ENCODE measurements around the gene CDKN2B.

CDKN2B gene

GRCh38 chr9:22009506-22009867 lies 382 bp upstream of the CDKN2B start:
- Histone ChIP-seq H3K27me3 (ENCODE audit: control insufficient read depth, low read length) (no peaks in the 10 kb centered on the region), H3K4me1 (ENCODE audit: control insufficient read depth, low read length) (no peaks in the 10 kb centered on the region), H3K36me3 (ENCODE audit: control insufficient read depth, low read length) (no peaks in the 10 kb centered on the region), H3K4me3 (ENCODE audit: low read length) (no peak overlapping the region), H3K27ac (ENCODE audit: low read depth, low read length) (no peak overlapping the region), H3K9me2 (replicated peaks; ENCODE audit: control insufficient read depth, low read length) (no peaks in the 10 kb centered on the region), H4K20me1 (ENCODE audit: control insufficient read depth, insufficient read depth, low read depth, low read length) (no peaks in the 10 kb centered on the region), H3K4me2 (ENCODE audit: low read length) (no peak overlapping the region), H3F3A (ENCODE audit: control insufficient read depth, insufficient read depth) (no peaks in the 10 kb centered on the region), H3K9me3 (ENCODE audit: control insufficient read depth, insufficient read depth, low read length) (no peaks in the 10 kb centered on the region), H3K79me2 (ENCODE audit: control insufficient read depth, low read length) (no peaks in the 10 kb centered on the region)
- TF ChIP-seq CTCF (IDR thresholded peaks at IDR 0.05; ENCODE audit: low read depth, low read length, poor library complexity, severe bottlenecking) (no peak), EZH2phosphoT487 (IDR thresholded peaks at IDR 0.05; ENCODE audit: borderline replicate concordance, low read length) (no peak)

GRCh38 chr9:22008384-22008716 lies 755 bp downstream of the CDKN2B start:
- no peaks in the 10 kb centered on the region for H3K79me2 ChIP-seq (ENCODE audit: control insufficient read depth, low read length)
- TF ChIP-seq CTCF (IDR thresholded peaks at IDR 0.05; ENCODE audit: low read depth, low read length, poor library complexity, severe bottlenecking), result no peak
- no peak for TF ChIP-seq EZH2phosphoT487 (IDR thresholded peaks at IDR 0.05; ENCODE audit: borderline replicate concordance, low read length)
- no peaks in the 10 kb centered on the region for H3K27me3 ChIP-seq (ENCODE audit: control insufficient read depth, low read length)
- H3K4me2 ChIP-seq (ENCODE audit: low read length), result no peak overlapping the region
- no peaks in the 10 kb centered on the region for H3K9me2 ChIP-seq (replicated peaks; ENCODE audit: control insufficient read depth, low read length)
- no peaks in the 10 kb centered on the region for H3K36me3 ChIP-seq (ENCODE audit: control insufficient read depth, low read length)
- no peak overlapping the region for H3K27ac ChIP-seq (ENCODE audit: low read depth, low read length)
- no peaks in the 10 kb centered on the region for H4K20me1 ChIP-seq (ENCODE audit: control insufficient read depth, insufficient read depth, low read depth, low read length)
- no peak overlapping the region for H3K4me3 ChIP-seq (ENCODE audit: low read length)
- no peaks in the 10 kb centered on the region for H3K9me3 ChIP-seq (ENCODE audit: control insufficient read depth, insufficient read depth, low read length)
- no peaks in the 10 kb centered on the region for H3F3A ChIP-seq (ENCODE audit: control insufficient read depth, insufficient read depth)
- no peaks in the 10 kb centered on the region for H3K4me1 ChIP-seq (ENCODE audit: control insufficient read depth, low read length)

DNA sequence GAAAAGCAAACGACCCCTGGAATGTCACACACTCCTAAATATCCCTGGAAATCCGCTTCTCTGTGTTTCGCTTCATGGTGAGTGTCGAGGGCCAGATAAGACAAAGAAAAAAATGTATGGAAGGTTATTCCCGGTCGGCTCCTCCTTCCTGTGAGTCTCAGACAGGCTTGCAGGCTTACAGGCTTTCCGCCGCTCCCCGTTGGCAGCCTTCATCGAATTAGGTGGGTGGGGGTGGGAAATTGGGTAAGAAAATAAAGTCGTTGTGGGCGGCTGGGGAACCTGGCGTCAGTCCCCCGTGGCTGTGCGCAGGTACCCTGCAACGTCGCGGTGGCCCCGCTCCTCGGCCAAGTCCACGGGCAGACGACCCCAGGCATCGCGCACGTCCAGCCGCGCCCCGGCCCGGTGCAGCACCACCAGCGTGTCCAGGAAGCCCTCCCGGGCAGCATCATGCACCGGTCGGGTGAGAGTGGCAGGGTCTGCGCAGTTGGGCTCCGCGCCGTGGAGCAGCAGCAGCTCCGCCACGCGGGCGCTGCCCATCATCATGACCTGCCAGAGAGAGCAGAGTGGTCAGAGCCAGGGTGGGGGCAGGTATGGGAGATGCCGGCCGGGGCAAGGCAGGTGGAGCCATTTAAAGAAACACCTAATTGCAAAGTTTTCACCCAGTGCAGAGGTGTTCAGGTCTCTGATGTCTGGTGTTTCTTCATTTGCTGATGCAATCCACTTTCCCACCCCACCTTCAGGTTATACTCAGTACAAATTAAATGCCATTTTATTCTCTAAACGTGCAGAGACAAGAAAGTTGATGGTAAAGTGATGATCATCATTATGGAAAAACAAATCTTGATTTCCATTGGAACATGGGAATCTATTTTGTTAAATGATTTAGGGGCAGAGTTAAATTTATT lies 3.2 kb downstream of the CDKN2B start:
- Histone ChIP-seq H3F3A (ENCODE audit: control insufficient read depth, insufficient read depth) (no peaks in the 10 kb centered on the region), H4K20me1 (ENCODE audit: control insufficient read depth, insufficient read depth, low read depth, low read length) (no peaks in the 10 kb centered on the region), H3K4me3 (ENCODE audit: low read length) (no peak overlapping the region), H3K27ac (ENCODE audit: low read depth, low read length) (no peak overlapping the region), H3K36me3 (ENCODE audit: control insufficient read depth, low read length) (no peaks in the 10 kb centered on the region), H3K4me2 (ENCODE audit: low read length) (no peak overlapping the region), H3K79me2 (ENCODE audit: control insufficient read depth, low read length) (no peaks in the 10 kb centered on the region), H3K9me3 (ENCODE audit: control insufficient read depth, insufficient read depth, low read length) (no peaks in the 10 kb centered on the region), H3K9me2 (replicated peaks; ENCODE audit: control insufficient read depth, low read length) (no peaks in the 10 kb centered on the region), H3K4me1 (ENCODE audit: control insufficient read depth, low read length) (no peaks in the 10 kb centered on the region), H3K27me3 (ENCODE audit: control insufficient read depth, low read length) (no peaks in the 10 kb centered on the region)
- TF ChIP-seq EZH2phosphoT487 (IDR thresholded peaks at IDR 0.05; ENCODE audit: borderline replicate concordance, low read length) (no peak), CTCF (IDR thresholded peaks at IDR 0.05; ENCODE audit: low read depth, low read length, poor library complexity, severe bottlenecking) (no peak)
